ENCODE results near the gene FXYD1.
A peak's percentile ranks its signal among the peaks of the same experiment; 100 is the strongest.

Gene FXYD1

DNA sequence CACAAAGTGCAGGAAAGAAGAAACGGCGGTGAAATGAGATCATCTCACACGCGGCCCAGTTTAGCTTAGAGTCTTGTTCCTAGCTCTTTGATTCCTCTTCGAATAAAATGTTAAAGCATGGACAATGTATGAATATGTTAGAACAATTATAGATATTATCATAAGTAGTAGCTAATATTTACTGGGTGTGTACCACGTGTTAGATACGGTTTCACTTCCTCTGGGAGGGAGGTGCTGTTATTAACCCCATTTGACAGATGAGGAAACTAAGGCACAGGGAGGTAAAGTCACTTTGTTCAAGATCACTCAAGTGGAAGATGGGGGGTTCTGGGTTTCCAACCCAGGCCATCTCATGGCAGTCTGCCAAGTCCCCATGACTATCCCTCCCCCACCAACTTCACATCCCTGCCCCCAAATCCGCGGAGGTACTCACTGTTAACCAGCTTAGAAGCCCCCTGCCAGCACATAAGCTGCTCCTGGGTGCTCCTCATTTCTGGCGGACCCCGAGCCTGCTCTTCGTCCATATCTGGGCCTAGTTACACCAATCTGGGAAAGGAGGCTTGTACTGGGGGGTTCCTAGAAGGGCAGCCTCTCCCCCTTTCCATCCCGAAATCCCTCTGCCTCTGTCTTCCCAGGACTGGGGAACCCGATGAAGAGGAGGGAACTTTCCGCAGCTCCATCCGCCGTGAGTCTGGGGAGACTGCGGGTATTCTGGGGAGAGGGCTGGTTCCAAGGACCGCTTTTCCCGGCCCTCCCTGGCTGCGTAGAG is 3.4 kb downstream of the FXYD1 start:
- no peak for TF ChIP-seq PAX5 (IDR thresholded peaks at IDR 0.05; ENCODE audit: insufficient read depth, low read length, severe bottlenecking)
- TF ChIP-seq SPI1 (IDR thresholded peaks at IDR 0.05; ENCODE audit: low read depth, low read length) = peak; percentile 93
- FAIRE-seq = peak; percentile 66
- no peak for DNase-seq (ENCODE audit: insufficient read length, low spot score)

DNA sequence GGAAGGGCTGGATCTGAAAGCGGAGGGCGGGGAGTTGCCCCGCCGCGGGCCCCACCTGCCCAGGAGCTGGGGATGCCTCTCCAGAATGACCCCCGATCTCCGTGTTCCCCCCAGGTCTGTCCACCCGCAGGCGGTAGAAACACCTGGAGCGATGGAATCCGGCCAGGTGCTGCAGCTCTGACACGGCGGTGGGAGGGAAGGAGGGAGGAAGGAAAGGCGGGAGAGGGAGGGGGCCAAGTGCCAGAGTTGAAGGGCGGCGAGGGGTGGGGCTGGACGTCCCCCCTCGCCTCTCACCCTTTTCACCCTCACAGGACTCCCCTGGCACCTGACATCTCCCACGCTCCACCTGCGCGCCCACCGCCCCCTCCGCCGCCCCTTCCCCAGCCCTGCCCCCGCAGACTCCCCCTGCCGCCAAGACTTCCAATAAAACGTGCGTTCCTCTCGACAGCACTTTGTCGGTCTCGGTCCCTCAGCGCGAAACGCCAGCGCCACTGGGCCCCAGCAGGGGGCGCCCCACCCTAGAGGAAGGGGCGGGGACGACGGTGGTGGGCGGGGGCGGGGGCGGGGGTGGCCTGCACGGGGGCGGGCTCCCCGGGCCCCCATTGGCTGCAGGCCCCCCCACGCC is 4.1 kb downstream of the FXYD1 start:
- peak; percentile 73 for FAIRE-seq
- DNase-seq (ENCODE audit: insufficient read length, low spot score) = peak; percentile 75
- no peak for TF ChIP-seq TAF1 (IDR thresholded peaks at IDR 0.05; ENCODE audit: low read depth, low read length)
- no peak for TF ChIP-seq SPI1 (IDR thresholded peaks at IDR 0.05; ENCODE audit: low read depth, low read length)
- TF ChIP-seq POU2F2 (IDR thresholded peaks at IDR 0.05; ENCODE audit: low read depth, low read length) = no peak
- TF ChIP-seq PAX5 (IDR thresholded peaks at IDR 0.05; ENCODE audit: insufficient read depth, low read length, severe bottlenecking) = no peak
- no peak for TF ChIP-seq POLR2AphosphoS5 (IDR thresholded peaks at IDR 0.05; ENCODE audit: low read depth, low read length)
- no peak for TF ChIP-seq POLR2A (IDR thresholded peaks at IDR 0.05; ENCODE audit: low read depth, low read length)

DNA sequence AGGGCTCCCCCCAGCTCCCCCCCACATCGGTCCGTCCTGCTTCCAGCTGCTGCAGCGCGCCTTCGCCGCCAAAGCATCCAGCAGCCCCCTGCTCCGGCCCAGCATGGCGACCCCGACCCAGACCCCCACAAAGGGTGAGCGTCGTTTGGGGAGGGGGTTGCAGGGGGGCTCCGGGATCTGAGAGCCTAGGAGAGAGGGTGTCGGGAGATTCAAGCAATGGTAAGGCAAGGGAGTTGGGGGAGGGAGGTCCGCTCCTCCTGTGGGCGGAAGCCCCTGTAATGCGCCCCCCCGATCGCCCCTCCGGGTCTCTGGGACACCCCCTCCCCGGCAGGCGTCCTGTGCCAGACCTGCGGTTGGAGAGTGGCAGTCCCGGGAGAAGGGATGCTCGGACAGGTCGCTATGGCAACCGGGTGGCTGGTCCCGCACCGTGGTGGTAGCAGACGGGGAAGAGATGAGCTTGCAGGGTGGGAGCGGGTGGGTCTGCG is 4.6 kb downstream of the FXYD1 start, which contains the start of gene FXYD7:
FXYD7 (plus strand) TSS at position 25 of the 485 bp plus-strand sequence; CDS start at position 104, 79 bp downstream.
- DNase-seq (ENCODE audit: insufficient read length, low spot score) = no peak
- TF ChIP-seq POLR2A (IDR thresholded peaks at IDR 0.05; ENCODE audit: low read depth, low read length) = no peak
- no peak for TF ChIP-seq SPI1 (IDR thresholded peaks at IDR 0.05; ENCODE audit: low read depth, low read length)
- no peak for TF ChIP-seq TAF1 (IDR thresholded peaks at IDR 0.05; ENCODE audit: low read depth, low read length)
- no peak for FAIRE-seq

DNA sequence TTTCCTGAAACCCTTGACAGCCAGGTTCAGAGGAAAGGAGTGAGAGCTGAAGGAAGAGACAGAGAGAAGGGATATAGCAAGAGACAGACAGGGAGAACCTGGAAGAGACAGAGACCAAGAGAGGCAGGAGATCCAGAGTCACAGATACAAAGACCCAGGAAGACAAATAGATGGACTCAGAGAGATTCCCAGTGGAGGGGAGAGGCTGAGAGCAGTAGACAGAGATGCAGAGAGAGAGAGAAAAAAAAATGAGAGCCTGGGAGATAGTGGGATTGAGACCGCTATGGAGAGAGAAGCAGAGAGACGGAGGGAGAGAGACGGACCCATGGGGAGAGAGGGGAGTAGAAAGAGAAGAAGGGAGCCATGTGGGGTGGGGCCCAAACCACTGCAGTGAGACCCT is 5.2 kb downstream of the FXYD1 start:
- FAIRE-seq = no peak
- no peak for DNase-seq (ENCODE audit: insufficient read length, low spot score)
- TF ChIP-seq SPI1 (IDR thresholded peaks at IDR 0.05; ENCODE audit: low read depth, low read length) (no peak), PAX5 (IDR thresholded peaks at IDR 0.05; ENCODE audit: insufficient read depth, low read length, severe bottlenecking) (no peak), POLR2A (IDR thresholded peaks at IDR 0.05; ENCODE audit: low read depth, low read length) (no peak), POLR2AphosphoS5 (IDR thresholded peaks at IDR 0.05; ENCODE audit: low read depth, low read length) (no peak), TAF1 (IDR thresholded peaks at IDR 0.05; ENCODE audit: low read depth, low read length) (no peak), POU2F2 (IDR thresholded peaks at IDR 0.05; ENCODE audit: low read depth, low read length) (no peak)

DNA sequence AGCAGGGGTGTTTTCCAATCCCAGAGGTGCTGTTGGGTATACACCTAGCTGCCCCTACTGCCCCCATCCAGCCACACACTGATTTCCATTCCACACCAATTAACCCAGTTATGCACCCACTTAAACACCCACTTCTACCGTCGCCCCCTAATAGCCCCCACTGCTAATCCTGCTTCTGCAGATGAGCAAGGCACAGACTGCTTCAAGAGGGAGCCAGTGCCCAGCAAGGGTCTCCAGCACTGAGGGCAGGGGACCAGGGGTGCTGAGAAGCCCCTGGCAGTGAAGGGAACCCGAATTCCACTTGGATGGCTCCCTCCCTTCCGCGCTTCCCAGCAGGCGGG is 5.6 kb downstream of the FXYD1 start:
- TF ChIP-seq SPI1 (IDR thresholded peaks at IDR 0.05; ENCODE audit: low read depth, low read length) (no peak), PAX5 (IDR thresholded peaks at IDR 0.05; ENCODE audit: insufficient read depth, low read length, severe bottlenecking) (no peak), POLR2AphosphoS5 (IDR thresholded peaks at IDR 0.05; ENCODE audit: low read depth, low read length) (no peak), TAF1 (IDR thresholded peaks at IDR 0.05; ENCODE audit: low read depth, low read length) (no peak), POLR2A (IDR thresholded peaks at IDR 0.05; ENCODE audit: low read depth, low read length) (no peak), POU2F2 (IDR thresholded peaks at IDR 0.05; ENCODE audit: low read depth, low read length) (no peak)
- FAIRE-seq (no peak), DNase-seq (ENCODE audit: insufficient read length, low spot score) (no peak)

DNA sequence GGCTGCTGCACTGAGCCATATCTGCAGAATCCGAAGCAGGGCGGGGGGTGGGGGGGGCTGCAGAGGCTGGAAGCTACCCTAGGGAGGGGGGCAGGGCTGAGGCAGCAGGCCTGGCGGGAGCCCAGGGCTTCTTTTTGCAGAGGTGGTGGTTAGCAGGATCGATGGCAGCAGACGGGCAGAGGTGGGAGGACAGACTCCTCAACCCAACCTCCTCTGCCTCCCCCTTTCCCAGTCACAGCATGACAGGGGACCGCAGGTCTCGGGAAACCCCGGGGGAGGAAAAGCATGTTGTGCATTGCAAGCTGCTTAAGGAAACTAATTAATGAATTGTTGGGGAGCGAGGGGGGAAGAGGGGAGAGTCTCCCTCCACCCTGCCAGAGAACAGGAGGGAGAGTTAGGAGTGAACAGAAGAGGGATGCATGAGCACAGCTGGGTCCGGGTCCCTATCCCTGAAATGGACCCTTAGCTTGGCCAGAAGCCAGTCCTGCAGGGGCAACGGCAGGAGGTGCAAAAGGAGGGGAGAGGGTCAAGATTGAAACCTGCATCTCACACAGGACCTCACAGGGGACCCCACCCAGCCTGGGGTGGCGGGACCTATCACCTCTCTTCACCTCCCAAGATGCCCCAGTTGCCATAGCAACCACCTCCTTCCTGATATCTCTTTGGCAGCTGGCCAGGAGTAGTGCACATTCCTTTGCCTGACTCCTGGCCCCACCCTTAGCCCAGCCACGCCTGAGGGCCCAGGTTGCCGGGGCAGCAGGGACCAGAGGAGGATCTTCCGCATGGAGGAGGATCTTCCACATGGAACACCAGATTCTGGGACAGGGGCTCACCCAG is 6.2 kb downstream of the FXYD1 start:
- DNase-seq (ENCODE audit: insufficient read length, low spot score) (no peak), FAIRE-seq (no peak)
- TF ChIP-seq TAF1 (IDR thresholded peaks at IDR 0.05; ENCODE audit: low read depth, low read length) = no peak
- TF ChIP-seq POLR2AphosphoS5 (IDR thresholded peaks at IDR 0.05; ENCODE audit: low read depth, low read length) = no peak
- no peak for TF ChIP-seq POU2F2 (IDR thresholded peaks at IDR 0.05; ENCODE audit: low read depth, low read length)
- no peak for TF ChIP-seq SPI1 (IDR thresholded peaks at IDR 0.05; ENCODE audit: low read depth, low read length)
- no peak for TF ChIP-seq POLR2A (IDR thresholded peaks at IDR 0.05; ENCODE audit: low read depth, low read length)
- TF ChIP-seq PAX5 (IDR thresholded peaks at IDR 0.05; ENCODE audit: insufficient read depth, low read length, severe bottlenecking) = no peak

DNA sequence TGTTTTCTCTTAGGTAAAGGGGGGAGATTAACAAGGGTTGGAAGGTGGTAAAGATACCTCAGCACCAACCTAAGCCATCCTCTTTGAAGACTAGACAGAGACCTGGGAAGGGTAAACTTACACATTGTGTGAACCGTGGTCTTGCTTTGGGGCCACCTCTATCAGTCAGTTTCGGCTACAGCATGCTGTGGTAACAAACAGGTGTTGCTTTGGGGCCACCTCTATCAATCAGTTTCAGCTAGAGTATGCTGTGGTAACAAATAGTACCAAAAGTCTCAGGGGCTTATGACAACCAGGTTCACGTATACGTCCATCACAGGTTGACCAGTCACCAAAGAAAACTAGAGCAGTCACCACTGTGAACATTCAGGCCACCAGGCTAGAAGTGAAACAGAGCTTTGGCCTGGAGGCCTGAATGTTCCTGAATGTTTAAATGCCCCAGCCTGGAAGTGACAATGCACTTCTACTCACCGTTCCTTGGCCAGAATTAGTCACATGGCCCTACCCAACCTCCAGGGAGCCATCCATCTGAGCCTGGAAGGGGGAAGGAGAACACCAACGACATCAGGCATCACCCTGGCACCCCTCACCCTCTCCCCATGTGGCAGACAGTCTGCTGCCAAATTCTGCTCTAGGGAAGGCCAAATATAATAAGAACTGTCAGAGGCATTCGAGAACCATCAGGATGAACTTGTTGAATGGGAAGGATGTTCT is 8.3 kb downstream of the FXYD1 start:
- no peak for DNase-seq (ENCODE audit: insufficient read length, low spot score)
- no peak for FAIRE-seq
- TF ChIP-seq PAX5 (IDR thresholded peaks at IDR 0.05; ENCODE audit: insufficient read depth, low read length, severe bottlenecking) = no peak
- no peak for TF ChIP-seq TAF1 (IDR thresholded peaks at IDR 0.05; ENCODE audit: low read depth, low read length)
- TF ChIP-seq SPI1 (IDR thresholded peaks at IDR 0.05; ENCODE audit: low read depth, low read length) = no peak
- TF ChIP-seq POLR2A (IDR thresholded peaks at IDR 0.05; ENCODE audit: low read depth, low read length) = no peak
- no peak for TF ChIP-seq POLR2AphosphoS5 (IDR thresholded peaks at IDR 0.05; ENCODE audit: low read depth, low read length)
- no peak for TF ChIP-seq POU2F2 (IDR thresholded peaks at IDR 0.05; ENCODE audit: low read depth, low read length)

DNA sequence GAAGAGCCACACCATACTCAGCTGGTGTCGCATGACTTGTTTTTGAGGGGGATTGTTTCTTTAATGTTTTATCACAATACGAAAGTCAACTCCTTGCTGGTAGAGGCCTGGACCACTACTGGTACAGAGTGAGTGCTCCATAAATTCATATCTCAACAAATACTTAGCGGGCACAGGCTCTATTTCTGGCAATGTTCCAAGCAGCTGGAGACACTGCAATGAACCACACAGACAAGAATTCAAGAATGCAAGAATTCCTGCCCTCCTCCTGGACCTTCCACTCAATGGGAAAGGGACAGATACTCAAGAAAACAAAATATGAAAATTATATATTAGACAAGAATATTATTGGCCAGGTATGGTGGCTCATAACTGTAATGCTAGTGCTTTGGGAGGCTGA is 10.8 kb downstream of the FXYD1 start:
- TF ChIP-seq POU2F2 (IDR thresholded peaks at IDR 0.05; ENCODE audit: low read depth, low read length) (no peak), PAX5 (IDR thresholded peaks at IDR 0.05; ENCODE audit: insufficient read depth, low read length, severe bottlenecking) (no peak), POLR2AphosphoS5 (IDR thresholded peaks at IDR 0.05; ENCODE audit: low read depth, low read length) (no peak), TAF1 (IDR thresholded peaks at IDR 0.05; ENCODE audit: low read depth, low read length) (no peak), POLR2A (IDR thresholded peaks at IDR 0.05; ENCODE audit: low read depth, low read length) (no peak), SPI1 (IDR thresholded peaks at IDR 0.05; ENCODE audit: low read depth, low read length) (no peak)
- FAIRE-seq (no peak), DNase-seq (ENCODE audit: insufficient read length, low spot score) (no peak)

DNA sequence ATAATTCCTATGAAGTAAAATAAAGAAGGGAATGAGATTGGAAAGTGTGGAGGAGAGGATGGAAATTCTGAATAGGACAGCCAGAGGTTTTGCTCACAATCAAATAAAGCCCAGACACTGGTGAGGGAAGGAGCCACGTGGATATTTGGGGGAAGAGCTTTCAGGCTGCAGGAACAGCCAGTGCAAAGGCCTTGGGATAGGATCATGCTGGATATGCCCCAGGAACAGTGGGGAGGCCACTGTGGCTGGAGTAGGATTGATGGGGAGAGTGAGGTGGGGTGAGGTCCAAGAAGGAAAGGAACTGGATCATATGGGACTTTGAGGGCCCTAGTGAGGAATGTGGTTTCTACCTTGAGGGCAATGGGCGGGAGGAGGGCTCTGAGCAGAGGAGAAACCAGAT is 11.8 kb downstream of the FXYD1 start:
- TF ChIP-seq PAX5 (IDR thresholded peaks at IDR 0.05; ENCODE audit: insufficient read depth, low read length, severe bottlenecking) (no peak), POLR2AphosphoS5 (IDR thresholded peaks at IDR 0.05; ENCODE audit: low read depth, low read length) (no peak), POU2F2 (IDR thresholded peaks at IDR 0.05; ENCODE audit: low read depth, low read length) (no peak), TAF1 (IDR thresholded peaks at IDR 0.05; ENCODE audit: low read depth, low read length) (no peak), SPI1 (IDR thresholded peaks at IDR 0.05; ENCODE audit: low read depth, low read length) (no peak), POLR2A (IDR thresholded peaks at IDR 0.05; ENCODE audit: low read depth, low read length) (no peak)
- no peak for DNase-seq (ENCODE audit: insufficient read length, low spot score)
- no peak for FAIRE-seq

Data from GM12891 (cell line).